Activated CD4-positive, alpha-beta T cell treated with anti-CD3 and anti-CD28 coated beads, Interleukin-2, amount 50 U/mL, for 1 hour (primary cell): ENCODE data around the gene BCAP29.

Experiments
- DNase-seq: peaks from one replicate; pipeline ENCODE4 v3.0.0-alpha.2; 2020

The BCAP29 gene

DNA sequence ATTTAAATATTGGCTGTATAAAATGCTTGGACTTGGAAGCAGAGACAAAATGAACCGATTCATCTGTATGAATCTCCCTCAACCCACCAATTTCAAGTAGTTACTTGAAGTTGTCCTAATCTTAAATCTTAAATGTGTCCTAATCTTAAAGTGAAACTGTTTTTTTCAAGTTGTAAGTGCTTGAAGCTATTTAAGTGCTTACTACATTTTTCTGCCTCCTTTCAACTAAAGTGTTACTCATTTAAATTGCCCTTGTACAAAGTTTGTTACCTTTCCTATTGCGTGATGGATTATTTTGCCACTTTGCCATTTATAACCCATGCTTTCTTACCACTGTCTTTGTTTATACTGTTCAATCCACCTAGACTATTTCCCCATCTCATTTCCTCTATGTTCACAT, 2.8 kb downstream of the BCAP29 start:
- DNase-seq = no peak

DNA sequence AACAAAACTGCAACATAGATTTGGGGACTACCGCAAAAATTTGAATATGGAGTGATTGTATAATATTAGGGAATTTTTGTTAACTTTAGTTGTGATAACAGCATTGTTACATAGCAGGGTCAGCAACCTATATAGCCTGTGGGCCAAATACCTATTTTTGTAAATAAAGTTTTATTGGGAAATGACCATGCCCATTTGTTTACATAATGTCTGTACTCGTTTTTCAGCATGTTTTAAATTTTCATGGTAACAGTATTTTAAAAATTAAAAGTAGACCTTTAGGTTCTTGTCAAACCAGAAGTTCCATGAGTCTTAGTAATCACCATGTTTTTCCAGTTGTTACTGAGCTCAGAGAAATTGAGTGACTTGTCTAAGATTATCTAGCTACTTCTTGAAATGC, 4.7 kb downstream of the BCAP29 start:
- no peak for DNase-seq

DNA sequence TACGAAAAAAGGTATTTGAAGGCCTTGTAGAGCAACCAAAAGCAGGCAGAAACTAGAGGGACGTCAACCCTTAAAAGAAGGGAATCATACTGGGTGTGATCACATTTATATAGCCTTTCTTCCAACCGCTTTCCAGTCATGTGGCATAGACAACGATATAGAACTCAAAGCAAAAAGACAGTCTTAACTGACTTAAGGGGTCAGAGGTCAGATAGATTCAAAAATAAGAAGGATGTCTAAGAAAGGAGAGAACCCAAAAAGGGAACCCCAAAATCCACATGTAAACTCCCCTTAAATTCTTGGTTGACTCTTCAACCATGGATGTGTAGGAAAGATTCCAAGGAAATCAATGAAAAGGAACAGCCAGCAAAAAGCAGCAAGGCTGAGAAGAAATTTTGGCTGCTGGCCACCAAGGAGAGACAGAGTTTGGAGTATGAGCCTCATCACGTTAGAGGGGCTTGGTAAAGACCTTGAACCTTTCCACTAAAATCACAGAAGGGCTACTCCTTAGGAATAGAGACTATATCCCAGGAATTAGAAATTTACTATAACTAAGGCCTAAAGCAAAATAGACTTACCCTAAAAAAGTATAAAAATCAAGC, 8.6 kb downstream of the BCAP29 start:
- DNase-seq = no peak

DNA sequence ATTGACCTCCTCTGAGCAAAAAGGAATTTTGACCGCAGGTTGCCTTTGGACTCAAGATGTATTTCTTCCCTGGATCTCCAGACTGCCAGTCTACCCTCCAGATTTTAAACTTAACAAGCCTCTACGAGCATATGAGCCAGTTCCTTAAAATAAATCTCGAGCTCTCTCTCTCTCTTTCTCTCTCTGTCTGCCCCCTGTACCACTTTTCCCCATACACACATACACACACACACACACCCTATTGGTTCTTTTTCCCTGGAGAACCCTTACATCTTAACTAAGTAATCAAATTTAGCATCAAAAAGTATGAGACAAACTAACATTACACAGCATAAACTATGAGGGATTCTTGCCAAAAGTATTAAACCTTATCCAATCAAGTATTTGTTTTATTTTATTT, 11.4 kb downstream of the BCAP29 start:
- no peak for DNase-seq

DNA sequence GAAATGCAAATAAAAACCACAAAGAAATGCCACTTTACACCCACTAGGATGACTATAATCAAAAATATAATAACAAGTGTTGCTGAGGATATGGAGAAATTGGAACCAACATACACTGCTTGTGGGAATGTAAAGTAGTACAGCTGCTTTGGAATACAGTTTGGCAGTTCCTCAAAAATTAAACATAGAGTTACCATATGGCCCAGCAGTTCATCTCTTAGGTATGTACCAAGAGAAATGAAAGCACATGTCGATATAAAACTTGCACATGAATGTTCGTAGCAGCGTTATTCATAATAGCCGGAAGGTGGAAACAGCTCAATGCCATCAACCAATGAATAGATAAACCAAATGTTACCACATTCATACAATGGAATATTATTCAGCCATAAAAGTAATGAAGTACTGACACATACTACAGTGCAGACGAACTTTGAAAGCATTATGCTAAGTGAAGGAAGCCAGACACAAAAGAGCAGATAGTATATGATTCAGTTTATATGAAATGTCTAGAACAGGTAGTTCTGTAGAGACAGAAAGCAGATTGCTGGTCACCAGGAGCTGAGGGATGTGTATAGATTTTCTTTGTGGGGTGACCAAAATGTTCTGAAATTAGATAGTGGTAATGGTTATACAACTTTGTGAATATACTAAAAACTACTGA, 12.4 kb downstream of the BCAP29 start:
- DNase-seq = no peak

DNA sequence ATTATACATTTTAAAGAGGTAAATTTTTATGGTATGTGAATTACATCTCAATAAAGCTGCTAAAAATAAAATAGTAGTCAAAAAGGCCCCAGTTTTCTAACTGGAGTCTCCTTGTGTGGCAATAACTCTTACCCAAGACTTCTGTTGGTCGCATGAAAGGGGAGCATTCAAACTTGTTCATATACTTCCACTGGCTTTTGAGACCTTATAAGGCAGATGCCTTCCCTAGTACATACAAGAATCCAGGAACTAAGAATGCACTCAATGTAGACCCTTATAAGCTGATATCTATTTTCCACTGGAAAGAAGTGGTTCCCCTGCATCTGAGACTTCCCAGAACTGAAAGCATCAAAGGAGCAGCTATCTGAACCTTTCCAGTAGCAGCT, 13.0 kb downstream of the BCAP29 start:
- no peak for DNase-seq

DNA sequence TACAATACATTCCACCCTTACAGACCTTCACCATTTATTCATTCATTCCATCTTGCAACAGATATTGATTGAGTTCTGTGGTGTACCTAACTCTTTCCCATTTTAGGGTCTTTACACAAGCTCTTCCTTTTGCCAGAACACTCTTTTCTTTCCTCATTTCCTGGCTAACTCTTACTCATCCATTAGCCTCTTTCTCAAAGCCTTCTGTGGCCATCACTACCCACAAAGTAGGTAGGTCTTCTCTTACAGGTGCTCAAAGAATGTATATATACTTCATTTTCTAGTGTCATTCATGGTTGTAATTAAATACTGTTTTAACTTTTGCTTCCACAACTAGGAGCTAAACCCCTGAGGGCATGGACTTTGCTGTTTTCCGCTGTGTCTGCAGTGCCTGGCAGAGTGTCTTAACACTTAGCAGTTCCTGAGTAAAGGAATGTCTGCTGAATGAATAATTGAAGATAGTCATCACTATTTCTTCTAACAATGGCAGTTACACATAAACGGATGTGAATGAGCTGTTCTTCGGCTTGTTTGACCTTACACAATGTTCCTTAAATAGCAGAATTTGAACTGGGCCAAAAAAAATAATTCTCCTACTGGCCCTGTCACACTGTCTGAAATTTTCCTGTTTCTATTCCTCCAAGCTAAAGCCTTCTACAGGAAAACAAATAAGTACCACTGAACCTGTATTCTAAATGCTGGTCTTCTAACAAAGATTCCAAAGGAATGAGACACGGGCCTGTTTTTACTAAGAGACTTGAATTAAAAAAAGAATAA, 15.1 kb downstream of the BCAP29 start:
- DNase-seq = no peak

DNA sequence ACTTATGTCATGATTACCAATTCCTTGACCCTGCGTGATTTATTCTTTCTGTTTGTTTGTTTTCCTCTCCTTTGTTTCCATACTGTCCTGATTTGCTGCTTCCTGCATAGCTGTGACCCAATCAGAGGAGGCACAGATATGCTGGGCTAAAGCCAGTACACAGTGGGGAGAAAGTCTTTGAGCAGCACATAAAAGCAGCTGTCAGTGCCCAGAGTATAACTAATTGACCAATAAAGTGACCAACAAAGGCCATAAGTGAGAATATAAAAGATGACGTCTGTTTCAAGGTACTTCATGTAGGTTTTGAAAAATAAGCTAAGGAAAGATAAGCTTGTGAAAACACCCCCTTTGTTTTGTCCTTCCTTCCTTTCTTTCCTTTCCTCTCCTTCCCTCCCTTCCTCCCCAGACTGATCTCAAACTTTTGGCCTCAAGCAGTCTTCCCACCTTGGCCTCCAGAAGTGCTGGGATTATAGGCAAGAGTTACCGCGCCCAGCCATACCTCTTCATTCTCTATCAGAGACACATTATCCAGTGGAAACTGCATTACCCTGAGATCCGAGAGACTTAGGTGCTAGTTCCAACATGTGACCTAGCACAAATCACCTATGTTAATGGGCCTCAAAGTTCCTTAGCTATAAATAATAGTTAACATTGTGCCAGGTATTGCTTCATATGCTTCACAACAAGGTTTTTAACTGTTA, 17.0 kb downstream of the BCAP29 start:
- DNase-seq = no peak

DNA sequence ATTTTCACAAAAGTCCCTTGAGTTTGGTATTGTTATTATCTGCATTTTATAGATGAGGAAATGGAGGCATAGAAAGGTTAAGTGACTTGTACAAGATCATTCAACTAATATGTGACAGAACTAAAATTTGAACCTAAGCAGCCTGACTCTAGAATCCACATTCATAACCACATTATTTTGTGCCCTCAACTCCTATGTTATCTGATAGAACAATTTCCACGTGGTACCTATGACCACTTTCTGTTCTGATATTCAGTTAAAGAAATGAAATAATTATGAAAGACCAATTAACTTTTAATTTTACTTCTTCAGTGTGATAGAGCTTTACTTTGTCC, 17.5 kb downstream of the BCAP29 start:
- no peak for DNase-seq

DNA sequence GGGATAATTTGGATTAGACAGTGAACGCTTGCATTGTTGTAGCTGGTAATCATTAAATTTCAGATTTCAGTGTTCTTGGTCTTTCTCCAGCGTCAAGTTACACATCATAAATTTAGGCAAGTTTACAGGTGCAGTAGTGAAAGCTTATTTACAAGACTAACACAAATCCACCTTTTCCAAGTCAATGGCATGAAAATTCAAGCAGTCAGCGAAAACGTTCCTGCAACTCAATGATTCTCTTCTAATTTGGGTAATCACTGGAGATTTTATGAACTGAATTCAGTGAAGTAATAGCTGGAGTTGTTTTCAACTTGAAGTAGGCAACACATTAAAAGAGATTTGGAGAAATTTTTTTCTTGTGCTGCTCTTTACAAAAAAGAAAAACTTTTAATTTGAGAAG, 17.9 kb downstream of the BCAP29 start:
- no peak for DNase-seq

DNA sequence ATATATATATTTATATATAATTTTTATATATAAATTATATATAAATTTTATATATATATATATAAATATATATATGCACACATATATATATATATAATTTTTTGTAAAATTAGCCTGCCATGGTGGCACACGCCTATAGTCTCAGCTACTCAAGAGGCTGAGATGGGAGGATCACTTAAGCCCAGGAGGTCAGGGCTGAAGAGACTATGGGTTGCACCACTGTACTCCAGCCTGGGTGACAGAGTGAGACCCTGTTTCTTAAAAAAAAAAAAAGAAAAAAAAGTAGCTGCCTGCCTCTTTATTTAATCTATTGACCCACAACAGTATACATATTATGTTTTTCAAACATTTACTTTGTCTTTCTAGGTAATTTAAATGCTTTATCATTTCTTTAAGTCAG, 19.2 kb downstream of the BCAP29 start:
- DNase-seq = no peak

DNA sequence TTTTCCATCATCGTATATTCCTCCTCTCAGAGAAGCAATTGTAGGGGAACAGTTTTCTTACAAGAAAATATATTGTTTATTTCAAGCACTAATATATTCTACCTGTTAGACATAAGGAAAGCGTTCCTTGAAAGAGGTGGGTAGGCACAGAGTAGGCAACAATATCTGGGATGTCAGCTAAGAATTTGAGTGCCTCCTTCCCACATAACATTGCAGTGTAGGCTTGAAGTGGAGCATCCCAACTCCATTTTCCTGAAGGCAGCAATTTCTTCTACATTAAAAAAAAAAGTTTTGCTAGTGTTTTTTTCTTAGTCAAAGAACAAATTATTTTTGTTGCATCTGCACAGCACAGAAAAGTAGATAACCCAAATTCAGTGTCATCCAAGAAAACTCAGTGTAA, 20.8 kb downstream of the BCAP29 start:
- DNase-seq = no peak

DNA sequence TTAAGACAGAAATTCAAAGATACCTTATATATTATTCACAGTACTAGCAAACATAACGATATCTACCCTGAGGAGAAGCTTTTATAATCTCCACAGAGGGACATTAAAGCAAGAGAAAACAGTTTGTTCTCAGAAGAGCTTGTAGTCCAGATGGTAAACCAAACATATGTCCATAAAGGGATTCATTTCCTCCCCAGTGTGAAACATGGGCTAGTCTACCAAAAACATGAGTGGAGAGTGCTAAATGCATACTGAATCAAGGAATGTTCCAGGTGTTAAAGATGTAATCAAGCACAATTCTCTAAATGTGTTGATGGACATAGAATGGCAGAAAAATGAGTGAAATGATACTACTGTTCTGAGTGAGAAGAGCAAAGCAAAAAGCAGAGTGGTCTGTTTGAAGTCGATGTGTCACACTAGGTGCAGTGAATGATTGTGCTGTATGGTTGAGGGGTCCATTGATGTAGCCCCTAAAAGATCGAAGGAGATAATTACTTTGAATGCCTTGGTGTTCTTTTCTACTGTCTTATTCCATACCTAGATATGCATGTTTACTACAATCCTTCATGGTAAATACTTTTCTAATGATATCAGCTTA, 25.3 kb downstream of the BCAP29 start:
- DNase-seq = no peak

DNA sequence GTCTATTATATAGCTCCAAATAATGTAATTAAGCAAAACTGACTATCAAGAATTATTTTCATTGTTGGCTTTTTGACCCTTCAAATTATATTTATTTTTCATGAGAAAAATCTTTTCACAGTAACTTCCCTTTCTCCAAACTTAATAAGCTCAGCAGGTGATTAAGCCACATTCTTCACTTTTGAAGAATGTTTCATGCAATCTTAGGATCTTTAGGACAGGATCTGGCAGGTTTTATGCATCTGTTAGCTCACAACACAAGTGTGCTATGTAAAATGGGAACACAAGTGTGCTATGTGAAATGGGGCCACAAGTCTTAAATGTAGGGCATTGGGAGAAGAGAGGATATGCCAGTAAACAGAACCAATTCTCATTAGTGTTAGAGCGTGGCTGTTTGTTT, 26.3 kb downstream of the BCAP29 start:
- DNase-seq = no peak

DNA sequence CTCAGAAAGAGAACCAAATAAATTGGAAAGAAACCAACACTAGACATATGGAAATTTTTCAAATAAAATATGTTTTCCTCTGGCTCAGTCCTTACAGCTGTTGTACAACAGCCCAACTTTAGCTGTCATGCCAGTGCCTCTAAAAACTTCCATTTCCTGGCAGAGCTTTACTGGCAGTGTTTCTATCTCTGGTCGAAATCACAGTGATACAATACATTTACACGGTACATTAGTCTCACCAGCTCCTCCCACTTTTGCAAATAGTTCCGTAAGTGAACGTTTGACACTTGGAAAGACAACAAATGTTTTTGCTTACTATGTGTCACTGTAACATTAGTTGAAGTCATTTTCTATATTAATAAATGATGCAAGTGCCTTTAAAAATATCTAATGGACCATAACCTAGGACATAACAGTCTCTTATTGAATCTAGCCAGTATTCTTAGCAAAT, 29.8 kb downstream of the BCAP29 start:
- no peak for DNase-seq

DNA sequence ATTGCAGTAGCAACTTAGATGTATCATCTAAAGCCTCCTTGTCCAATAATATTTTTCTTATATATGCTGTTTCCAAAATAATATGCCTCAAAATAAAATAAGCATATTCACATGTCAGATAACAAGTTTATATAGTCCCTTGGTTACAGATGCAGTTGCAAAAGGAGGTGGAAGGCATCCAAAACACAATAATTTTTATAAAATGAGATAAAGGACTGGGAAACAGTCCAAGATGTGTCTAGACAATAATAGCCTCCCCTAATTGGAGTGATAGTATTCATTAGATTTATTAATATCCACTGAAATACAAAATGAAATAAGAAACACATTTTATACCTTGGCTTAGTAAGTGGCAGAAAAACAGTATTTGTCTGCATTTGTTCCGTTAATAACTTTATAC, 30.3 kb downstream of the BCAP29 start:
- no peak for DNase-seq

DNA sequence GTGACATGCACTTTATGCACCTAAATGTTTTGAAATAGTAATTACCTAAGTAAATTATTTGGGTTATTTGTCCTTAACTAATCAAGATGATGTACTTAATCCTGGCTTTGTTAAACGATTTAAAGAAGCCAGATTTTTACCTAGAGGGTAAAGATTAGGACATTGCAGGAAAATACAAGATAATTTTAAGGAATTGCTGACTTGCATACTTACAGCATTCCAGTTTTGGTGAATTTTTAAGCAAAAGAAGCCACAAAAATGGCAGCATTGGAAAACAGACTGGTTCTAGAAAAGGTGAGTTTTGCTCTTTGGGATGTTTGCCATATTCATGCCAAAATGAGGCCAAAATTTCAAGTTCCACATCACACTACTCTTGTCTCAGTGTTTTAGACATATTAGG, 33.4 kb downstream of the BCAP29 start:
- no peak for DNase-seq

DNA sequence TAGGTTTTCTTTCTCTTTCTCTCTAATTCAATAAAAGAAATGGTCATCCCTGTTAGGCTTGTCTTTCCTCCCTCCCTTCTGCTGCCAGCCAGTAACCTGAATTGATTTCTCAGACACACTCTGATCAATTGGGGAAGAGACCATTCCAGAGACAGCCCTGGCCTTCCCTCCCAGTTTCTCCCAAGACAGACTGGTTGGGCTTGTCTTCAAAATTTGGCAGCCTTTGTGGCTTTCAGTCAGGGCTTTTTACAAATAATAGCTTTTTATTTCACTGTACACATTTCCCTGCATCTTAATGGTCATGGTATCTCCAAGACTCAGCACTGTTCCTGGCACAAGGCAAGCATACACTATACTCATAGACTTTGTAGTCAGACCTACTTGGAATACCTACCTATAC, 33.9 kb downstream of the BCAP29 start:
- no peak for DNase-seq

DNA sequence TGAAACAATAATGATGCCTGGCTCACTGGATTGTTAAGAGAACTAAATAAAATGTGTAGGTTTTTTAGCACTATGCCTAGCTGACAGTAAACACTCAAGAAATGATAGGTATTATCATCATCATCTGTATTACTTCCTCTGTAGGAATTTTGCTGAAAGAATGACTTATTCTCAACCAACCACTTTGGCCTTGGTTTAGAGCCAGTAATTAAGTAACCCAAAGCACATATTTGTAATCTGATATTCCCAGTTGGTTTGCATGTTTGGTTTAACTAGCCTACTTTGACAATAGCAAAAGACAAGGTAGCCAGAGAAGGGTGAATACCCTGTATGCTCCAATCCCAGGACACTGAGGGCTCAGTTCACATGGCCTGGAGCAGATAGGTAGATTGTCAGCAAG, 34.4 kb downstream of the BCAP29 start:
- DNase-seq = no peak

DNA sequence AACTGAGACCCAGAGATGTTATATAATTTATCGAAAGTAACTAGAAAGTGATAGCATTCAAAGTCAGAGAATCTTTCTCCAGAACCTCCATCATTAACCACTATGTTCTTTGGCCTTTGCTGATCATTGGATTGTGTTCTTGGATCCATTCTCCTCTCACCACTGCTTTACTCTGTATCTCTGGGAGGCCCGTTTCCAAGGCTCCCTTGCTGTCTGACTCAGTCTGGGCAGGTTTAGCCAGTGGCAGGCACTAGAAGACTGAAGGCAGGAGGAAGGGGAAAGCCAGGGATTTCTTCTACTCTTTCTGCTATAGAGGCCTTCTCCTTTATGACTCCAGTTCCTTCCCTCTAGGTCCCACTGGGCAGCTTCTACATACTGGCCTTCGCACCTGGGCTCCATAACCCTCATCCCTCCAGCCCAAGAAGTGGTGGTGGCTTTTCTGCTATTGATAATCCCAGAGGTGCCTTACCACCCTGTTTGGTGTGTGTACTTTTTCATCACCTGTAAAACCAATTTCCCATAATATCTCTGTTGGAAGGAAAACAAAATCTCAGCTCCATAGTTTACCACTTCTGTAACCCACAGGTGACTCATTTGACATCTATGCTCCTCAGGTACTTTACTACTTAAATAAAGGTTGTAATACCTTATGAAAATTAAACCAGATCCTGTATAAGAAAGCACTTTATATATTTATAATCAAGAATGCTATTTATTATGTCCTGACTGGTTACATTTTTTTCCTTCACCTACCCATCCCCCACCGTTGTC, 36.0 kb downstream of the BCAP29 start:
- no peak for DNase-seq

DNA sequence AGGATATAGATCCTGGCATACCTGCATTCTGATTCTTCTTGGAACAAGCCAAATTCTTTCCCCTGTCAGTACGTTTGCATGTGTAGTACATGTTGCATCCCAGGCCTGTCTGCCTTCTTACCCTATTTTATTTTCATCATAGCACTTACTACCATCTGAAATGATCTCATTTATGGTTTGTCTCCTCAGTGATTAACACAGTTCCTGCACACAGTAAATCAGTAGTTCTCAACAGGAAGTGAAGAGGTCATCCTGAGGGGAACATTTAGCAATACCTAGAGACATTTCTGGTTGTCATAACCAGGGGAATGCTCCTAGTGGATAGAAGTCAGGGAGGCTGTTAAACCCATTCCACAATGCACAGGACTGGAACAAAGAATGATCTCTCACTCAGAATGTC, 42.4 kb downstream of the BCAP29 start:
- no peak for DNase-seq

DNA sequence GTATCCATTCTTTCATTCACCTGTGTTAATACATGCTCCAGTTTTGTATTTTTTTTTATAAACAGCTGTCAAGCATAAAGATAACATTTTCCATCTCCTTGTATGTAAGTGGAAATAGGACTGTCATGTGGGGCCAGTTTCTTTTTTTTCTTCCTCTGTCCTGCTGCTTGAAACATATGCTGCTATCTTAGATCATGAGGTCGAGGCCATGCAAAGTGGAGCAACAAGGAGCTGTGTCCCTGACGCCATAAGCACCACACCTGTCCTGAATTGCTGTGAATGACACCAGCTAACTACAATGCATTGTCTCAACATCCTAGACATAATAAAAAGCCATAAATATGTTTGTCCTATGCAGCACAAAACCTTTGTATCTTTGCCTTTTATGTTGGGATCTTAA, 42.8 kb downstream of the BCAP29 start:
- no peak for DNase-seq

DNA sequence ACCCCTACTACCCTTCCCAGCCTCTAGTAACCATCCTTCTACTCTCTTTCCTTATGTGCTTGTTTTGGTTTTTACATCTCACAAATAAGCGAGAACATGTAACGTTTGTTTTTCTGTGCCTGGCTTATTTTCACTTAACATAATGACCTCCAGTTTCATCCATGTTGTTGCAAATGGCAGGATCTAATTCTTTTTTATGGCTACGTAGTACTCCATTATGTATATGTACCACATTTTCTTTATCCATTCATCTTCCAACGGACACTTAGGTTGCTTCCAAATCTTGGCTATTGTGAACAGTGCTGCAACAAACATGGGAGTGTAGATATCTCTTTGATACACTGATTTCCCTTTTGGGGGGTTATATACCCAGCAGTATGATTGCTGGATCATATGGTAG, 47.0 kb downstream of the BCAP29 start:
- no peak for DNase-seq
